GM23248 (cell line): ENCODE measurements around the gene B3GALT5.

Source experiments
- EZH2 ChIP-seq: fragments of 200-600 bp; sonication (generic); IDR thresholded peaks from 2 replicates; pipeline ENCODE4 v1.6.1; 2018; ENCODE audit warnings: antibody characterized with exemption, mild to moderate bottlenecking; ENCODE audit not compliant: insufficient read depth, poor library complexity, severe bottlenecking
- EZH2phosphoT487 ChIP-seq: fragments of 200-600 bp; sonication (generic); IDR thresholded peaks from 2 replicates; pipeline ENCODE4 v1.6.1; 2018; ENCODE audit warnings: antibody characterized with exemption, moderate library complexity, mild to moderate bottlenecking, low read depth; ENCODE audit not compliant: insufficient read depth

- TF ChIP-seq EZH2phosphoT487 (no peak), EZH2 (no peak)
Measured at GRCh38 chr21:39654951-39655350, 42.2 kb downstream of the B3GALT5 start.
